ENCODE data around the gene POLR1A. TPM values are rescaled to one million over a fixed set of nuclear protein-coding genes. Genes with fewer than 3 reads are reported as not detected.

The POLR1A gene
- total RNA-seq, 4 donors from 2014 or later = 11.8 to 20.2 (median 16.2) TPM

DNA sequence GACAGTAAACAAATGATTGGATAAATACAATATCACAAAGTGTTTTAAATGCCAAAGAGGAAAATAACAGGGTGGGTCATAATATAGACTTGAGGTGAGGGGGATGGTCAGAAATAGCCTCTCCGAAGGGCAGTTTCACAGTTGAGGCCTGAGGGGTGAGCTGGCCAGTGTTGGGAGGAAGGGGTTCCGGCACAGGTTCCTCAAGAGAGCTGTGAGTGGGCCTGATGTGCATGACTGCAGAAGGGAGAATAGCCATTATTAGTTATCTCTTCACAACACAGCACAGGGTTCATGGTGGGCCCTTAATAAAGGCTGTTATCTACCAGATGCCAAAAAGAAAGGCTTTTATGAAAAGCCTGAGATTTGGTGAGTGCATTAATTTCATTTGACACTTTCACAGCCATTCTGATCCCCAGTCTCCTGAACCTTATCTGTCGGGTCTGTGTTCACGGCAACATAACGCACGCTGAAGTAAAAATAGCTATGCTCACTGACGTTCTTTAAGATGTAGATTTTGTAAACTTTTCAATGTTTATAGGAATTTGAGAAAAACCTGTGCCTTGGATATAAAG, 39.6 kb downstream of the POLR1A start:
- intact Hi-C loops (cut with DNase I) = no loop called here
- DNase-seq = no peak
- peak overlapping the region in 2 of 4 donors; percentile 38 to 53 for H3K27ac ChIP-seq
- WGBS, 2 donors = 85 to 92% methylated on average over 7 of the region's 7 CpGs
- H3K27me3 ChIP-seq = no peaks in the 10 kb centered on the region
- TF ChIP-seq, protein P1, sequence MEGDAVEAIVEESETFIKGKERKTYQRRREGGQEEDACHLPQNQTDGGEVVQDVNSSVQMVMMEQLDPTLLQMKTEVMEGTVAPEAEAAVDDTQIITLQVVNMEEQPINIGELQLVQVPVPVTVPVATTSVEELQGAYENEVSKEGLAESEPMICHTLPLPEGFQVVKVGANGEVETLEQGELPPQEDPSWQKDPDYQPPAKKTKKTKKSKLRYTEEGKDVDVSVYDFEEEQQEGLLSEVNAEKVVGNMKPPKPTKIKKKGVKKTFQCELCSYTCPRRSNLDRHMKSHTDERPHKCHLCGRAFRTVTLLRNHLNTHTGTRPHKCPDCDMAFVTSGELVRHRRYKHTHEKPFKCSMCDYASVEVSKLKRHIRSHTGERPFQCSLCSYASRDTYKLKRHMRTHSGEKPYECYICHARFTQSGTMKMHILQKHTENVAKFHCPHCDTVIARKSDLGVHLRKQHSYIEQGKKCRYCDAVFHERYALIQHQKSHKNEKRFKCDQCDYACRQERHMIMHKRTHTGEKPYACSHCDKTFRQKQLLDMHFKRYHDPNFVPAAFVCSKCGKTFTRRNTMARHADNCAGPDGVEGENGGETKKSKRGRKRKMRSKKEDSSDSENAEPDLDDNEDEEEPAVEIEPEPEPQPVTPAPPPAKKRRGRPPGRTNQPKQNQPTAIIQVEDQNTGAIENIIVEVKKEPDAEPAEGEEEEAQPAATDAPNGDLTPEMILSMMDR (IDR thresholded peaks at IDR 0.05) = no peak
- TF ChIP-seq POLR2A (IDR thresholded peaks at IDR 0.05) = no peak
- no peak overlapping the region for H3K4me3 ChIP-seq
- H3K9me3 ChIP-seq = no peaks in the 10 kb centered on the region
- H3K36me3 ChIP-seq = peaks cover 7 to 94% (median 16%) of the 10 kb centered on the region in 3 donors
- H3K4me1 ChIP-seq = peaks cover 0 to 21% (median 0%) of the 10 kb centered on the region in 3 donors

DNA sequence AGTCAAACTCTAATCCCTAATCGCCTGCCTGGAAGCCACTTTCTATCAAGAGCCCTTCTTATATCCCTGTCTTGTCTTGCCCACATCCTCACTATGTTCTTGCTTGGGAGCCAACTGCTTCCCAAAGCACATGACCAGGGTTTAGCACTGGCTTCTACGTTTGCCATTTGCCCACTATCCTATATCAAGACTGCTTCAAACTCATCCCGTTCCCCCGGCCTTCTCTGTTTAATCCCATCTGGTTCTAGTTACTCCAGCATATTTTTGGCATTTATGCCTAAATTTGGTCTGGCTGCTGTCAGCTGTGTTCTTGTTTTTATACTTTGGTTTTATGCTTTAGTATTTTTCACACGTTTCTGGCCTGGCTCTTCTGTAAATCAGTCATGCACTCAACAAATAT, 40.2 kb downstream of the POLR1A start:
- Histone ChIP-seq H3K27me3 (no peaks in the 10 kb centered on the region), H3K36me3 (peaks cover 9 to 94% (median 16%) of the 10 kb centered on the region in 3 donors), H3K27ac (peak overlapping the region in 2 of 4 donors; percentile 18 to 53), H3K4me1 (peaks cover 0 to 21% (median 0%) of the 10 kb centered on the region in 3 donors), H3K9me3 (no peaks in the 10 kb centered on the region), H3K4me3 (no peak overlapping the region)
- TF ChIP-seq, protein P1 (IDR thresholded peaks at IDR 0.05) = no peak
- no peak for TF ChIP-seq POLR2A (IDR thresholded peaks at IDR 0.05)
- 49 to 54% methylated on average over 5 of the region's 5 CpGs for WGBS, 2 donors
- no peak for DNase-seq
- intact Hi-C loops (cut with DNase I) = no loop called here

DNA sequence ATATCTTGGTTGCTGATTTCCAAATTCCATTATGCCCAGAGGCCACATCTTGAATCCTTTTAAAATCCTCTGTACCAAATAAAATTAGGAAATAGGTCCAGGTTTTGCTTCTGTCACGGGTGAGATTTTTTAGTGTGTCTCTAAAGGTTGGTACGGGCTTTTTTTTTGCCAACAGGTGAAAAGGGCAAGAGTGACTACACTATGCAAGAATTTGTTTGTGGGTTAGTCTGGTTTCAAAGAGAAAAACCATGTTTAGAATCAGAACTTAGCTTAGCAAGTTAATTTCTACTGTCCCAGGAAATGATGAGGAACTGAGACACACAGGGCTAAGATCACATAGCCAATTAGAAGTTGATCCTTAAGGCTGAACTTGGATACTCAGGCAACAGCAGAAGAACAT, 41.7 kb downstream of the POLR1A start:
- Histone ChIP-seq H3K27ac (no peak overlapping the region), H3K4me1 (peaks cover 0 to 20% (median 0%) of the 10 kb centered on the region in 3 donors), H3K9me3 (no peaks in the 10 kb centered on the region), H3K27me3 (no peaks in the 10 kb centered on the region), H3K4me3 (no peak overlapping the region), H3K36me3 (peaks cover 3 to 94% (median 3%) of the 10 kb centered on the region in 3 donors)
- intact Hi-C loops (cut with DNase I) = no loop called here
- 81 to 82% methylated on average over 2 of the region's 2 CpGs for WGBS, 2 donors
- no peak for DNase-seq
- TF ChIP-seq POLR2A (IDR thresholded peaks at IDR 0.05) = no peak
- TF ChIP-seq, protein P1 (IDR thresholded peaks at IDR 0.05) = no peak

DNA sequence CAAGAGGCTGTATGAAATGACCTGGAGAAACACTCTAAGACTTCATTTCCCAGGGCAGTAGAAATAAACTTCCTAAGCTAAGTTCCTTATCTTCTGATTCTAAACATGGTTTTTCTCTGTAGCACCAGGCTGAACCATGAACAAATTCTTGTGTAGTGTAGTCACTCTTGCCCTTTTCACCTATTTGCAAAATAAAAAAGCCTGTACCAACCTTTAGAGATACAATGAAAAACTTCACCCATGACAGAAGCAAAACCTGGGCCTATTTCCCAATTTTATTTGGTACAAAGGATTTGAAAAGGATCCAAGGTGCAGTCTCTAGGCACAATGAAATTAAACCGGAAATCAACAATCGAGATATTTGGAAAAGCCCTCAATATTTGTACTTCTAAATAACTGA, 43.6 kb downstream of the POLR1A start:
- WGBS, 2 donors = 46 to 50% methylated on average over 2 of the region's 2 CpGs
- Histone ChIP-seq H3K36me3 (peaks cover 0 to 89% (median 3%) of the 10 kb centered on the region in 3 donors), H3K4me1 (peaks cover 0 to 11% (median 0%) of the 10 kb centered on the region in 3 donors), H3K9me3 (no peaks in the 10 kb centered on the region), H3K4me3 (no peak overlapping the region), H3K27ac (no peak overlapping the region), H3K27me3 (no peaks in the 10 kb centered on the region)
- TF ChIP-seq, protein P1 (IDR thresholded peaks at IDR 0.05) = no peak
- intact Hi-C loops (cut with DNase I) = no loop called here
- DNase-seq = no peak

DNA sequence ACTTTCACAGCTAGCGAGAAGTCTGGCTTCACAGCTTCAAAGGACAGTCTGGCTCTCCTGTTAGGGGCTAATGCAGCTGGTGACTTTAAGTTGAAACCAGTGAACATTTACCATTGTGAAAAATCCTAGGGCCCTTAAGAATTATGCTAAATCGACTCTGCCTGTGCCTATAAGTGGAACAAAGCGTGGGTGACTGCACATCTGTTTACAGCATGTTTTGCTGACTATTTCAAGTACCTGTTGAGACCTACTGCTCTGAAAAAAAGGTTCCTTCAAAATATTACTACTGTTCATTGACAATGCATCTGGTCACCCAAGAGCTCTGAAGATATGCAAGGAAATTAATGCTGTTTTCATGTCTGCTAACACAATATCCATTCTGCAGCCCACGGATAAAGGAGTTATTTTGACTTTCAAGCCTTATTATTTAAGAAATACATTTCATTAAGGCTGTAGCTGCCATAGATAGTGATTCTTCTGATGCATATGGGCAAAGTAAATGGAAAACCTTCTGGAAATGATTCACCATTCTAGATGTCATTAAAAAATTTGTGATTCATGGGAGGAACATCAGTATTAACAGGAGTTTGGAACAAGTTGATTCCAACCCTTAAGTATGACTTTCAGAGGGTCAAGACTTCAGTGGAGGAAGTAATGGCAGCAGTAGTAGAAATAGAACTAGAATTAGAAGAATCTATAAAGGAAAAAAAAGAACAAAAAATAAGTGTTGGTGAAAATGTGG, 48.9 kb downstream of the POLR1A start:
- Histone ChIP-seq H3K36me3 (peaks cover 0 to 94% (median 15%) of the 10 kb centered on the region in 3 donors), H3K4me1 (peaks cover 0 to 2% (median 0%) of the 10 kb centered on the region in 3 donors), H3K4me3 (no peak overlapping the region), H3K27me3 (no peaks in the 10 kb centered on the region), H3K9me3 (no peaks in the 10 kb centered on the region), H3K27ac (no peak overlapping the region)
- WGBS, 2 donors = 87 to 98% methylated on average over 4 of the region's 4 CpGs
- TF ChIP-seq, protein P1 (IDR thresholded peaks at IDR 0.05) = no peak
- no peak for TF ChIP-seq POLR2A (IDR thresholded peaks at IDR 0.05)
- no peak for DNase-seq
- intact Hi-C loops (cut with DNase I) = no loop called here
